ENCODE data around the gene STX11.

DNA sequence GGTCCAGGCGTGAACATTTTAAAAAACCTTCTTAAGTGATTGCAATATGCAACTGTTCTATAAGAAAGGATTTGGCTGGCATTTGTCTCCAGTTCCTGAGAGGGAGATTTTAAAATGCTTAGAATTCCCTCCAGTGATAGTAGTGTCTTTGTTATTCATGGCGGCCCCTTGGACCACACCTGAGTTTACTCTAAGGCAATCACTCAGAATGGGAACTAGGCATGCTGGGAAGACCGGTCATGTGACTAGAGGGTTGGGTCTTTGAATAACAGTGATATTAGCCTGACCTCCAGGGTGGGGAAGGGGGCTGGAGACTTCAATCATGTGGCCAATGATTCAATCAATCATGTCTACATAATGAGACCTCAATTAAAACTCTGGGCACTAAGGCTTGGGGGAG, 84.1 kb downstream of the STX11 start:
- TF ChIP-seq SP1 (IDR thresholded peaks at IDR 0.05) (no peak), L3MBTL2 (conservative IDR thresholded peaks at IDR 0.05) (no peak), FOXM1 (IDR thresholded peaks at IDR 0.05; ENCODE audit: borderline replicate concordance) (no peak), FOXK2 (IDR thresholded peaks at IDR 0.05) (no peak), HDGF (IDR thresholded peaks at IDR 0.05; ENCODE audit: borderline replicate concordance) (no peak), SUZ12 (IDR thresholded peaks at IDR 0.05) (no peak), BHLHE40 (IDR thresholded peaks at IDR 0.05; ENCODE audit: borderline replicate concordance) (no peak)

Measured in HEK293T (cell line).